Fibroblast of mammary gland (primary cell): ENCODE data around the gene EPC2.

Experiments
- DNase-seq: peaks from one replicate; pipeline ENCODE4 v3.0.0-alpha.2; 2010; ENCODE audit warnings: low read depth
- H3K4me3 ChIP-seq: 2 replicates; pipeline ENCODE4 v1.5.1; 2011; ENCODE audit warnings: low read depth, mild to moderate bottlenecking, low read length, moderate library complexity; ENCODE audit not compliant: control insufficient read depth
- CTCF ChIP-seq: conservative IDR thresholded peaks from 2 replicates; pipeline ENCODE4 v1.5.1; 2011; ENCODE audit warnings: low read depth, low read length, inconsistent platforms; ENCODE audit not compliant: control insufficient read depth, insufficient read depth

The EPC2 gene

GRCh38 chr2:148701877-148702276 is 57.3 kb downstream of the EPC2 start:
- no peak overlapping the region for H3K4me3 ChIP-seq
- no peak for TF ChIP-seq CTCF
- no peak for DNase-seq

GRCh38 chr2:148702475-148702874 is 57.9 kb downstream of the EPC2 start:
- TF ChIP-seq CTCF, result no peak
- H3K4me3 ChIP-seq, result no peak overlapping the region
- DNase-seq, result no peak

GRCh38 chr2:148704247-148704646 is 59.7 kb downstream of the EPC2 start:
- DNase-seq, result peak; percentile 14
- TF ChIP-seq CTCF, result no peak
- no peak overlapping the region for H3K4me3 ChIP-seq

GRCh38 chr2:148716378-148716920 is 71.9 kb downstream of the EPC2 start:
- TF ChIP-seq CTCF, result no peak
- no peak overlapping the region for H3K4me3 ChIP-seq
- no peak for DNase-seq

- no peak for TF ChIP-seq CTCF
- no peak for DNase-seq
- H3K4me3 ChIP-seq, result no peak overlapping the region
Measured at GRCh38 chr2:148718039-148718438, 73.5 kb downstream of the EPC2 start.

GRCh38 chr2:148719195-148719749 is 74.7 kb downstream of the EPC2 start:
- no peak overlapping the region for H3K4me3 ChIP-seq
- TF ChIP-seq CTCF, result no peak
- DNase-seq, result no peak

GRCh38 chr2:148719941-148720436 is 75.4 kb downstream of the EPC2 start:
- no peak overlapping the region for H3K4me3 ChIP-seq
- DNase-seq, result no peak
- TF ChIP-seq CTCF, result no peak
